HepG2 (cell line): ENCODE data around the gene GPATCH3. TPM values are rescaled to one million over a fixed set of nuclear protein-coding genes. Genes with fewer than 3 reads are reported as not detected.
A peak's percentile ranks its signal among the peaks of the same experiment; 100 is the strongest.

Experiments
- FLYWCH1 ChIP-seq: sonication (generic); formaldehyde crosslinking; IDR thresholded peaks from 2 replicates; pipeline ENCODE4 v1.8.1; 2023; ENCODE audit warnings: mild to moderate bottlenecking, missing genetic modification reagents
- FOXM1 ChIP-seq: sonication (generic); formaldehyde crosslinking; IDR thresholded peaks from 2 replicates; pipeline ENCODE4 v1.5.0; 2020; ENCODE audit warnings: missing genetic modification reagents
- GATAD1 ChIP-seq: IDR thresholded peaks from 2 replicates; pipeline ENCODE4 v1.6.1; 2016; ENCODE audit warnings: missing genetic modification reagents, missing compliant biosample characterization
- GFI1 ChIP-seq: sonication (generic); formaldehyde crosslinking; IDR thresholded peaks from 2 replicates; pipeline ENCODE4 v1.5.0; 2020; ENCODE audit warnings: missing genetic modification reagents, mild to moderate bottlenecking, borderline replicate concordance
- HHEX ChIP-seq: IDR thresholded peaks from 2 replicates; pipeline ENCODE4 v1.6.1; 2016; ENCODE audit warnings: control low read depth
- HNF4G ChIP-seq, 2 experiments: sonication (generic) in 1 of 2; formaldehyde crosslinking in 1 of 2; IDR thresholded peaks; 2 replicates each; pipeline versions ENCODE4 v1.4.0 to v1.6.1; 2011 to 2020; ENCODE audit warnings: borderline replicate concordance in 2 of 2, low read depth in 2 of 2, mild to moderate bottlenecking in 2 of 2, low read length in 1 of 2, missing genetic modification reagents in 1 of 2, moderate library complexity in 1 of 2
- KDM4B ChIP-seq: sonication (generic); formaldehyde crosslinking; IDR thresholded peaks from 2 replicates; pipeline ENCODE4 v1.4.0; 2020; ENCODE audit warnings: missing genetic modification reagents
- MED1 ChIP-seq: sonication (generic); formaldehyde crosslinking; IDR thresholded peaks from 2 replicates; pipeline ENCODE4 v1.4.0; 2020; ENCODE audit warnings: missing genetic modification reagents
- NR2F2 ChIP-seq: IDR thresholded peaks from 2 replicates; pipeline ENCODE4 v1.6.1; 2012; ENCODE audit warnings: low read depth, inconsistent platforms, borderline replicate concordance
- PHB2 ChIP-seq: fragments of 450-650 bp; IDR thresholded peaks from 2 replicates; pipeline ENCODE4 v1.6.1; 2018; ENCODE audit not compliant: partially characterized antibody
- POLR2AphosphoS2 ChIP-seq: IDR thresholded peaks from 2 replicates; pipeline ENCODE4 v1.6.1; 2011; ENCODE audit warnings: low read depth, low read length, improper control_type of control experiment
- PTBP1 ChIP-seq: fragments of 200-400 bp; formaldehyde crosslinking; IDR thresholded peaks from 2 replicates; pipeline ENCODE4 v1.6.1; 2018; ENCODE audit warnings: low read length, low read depth; ENCODE audit not compliant: poor library complexity, severe bottlenecking
- SRSF1 ChIP-seq: fragments of 200-400 bp; formaldehyde crosslinking; optimal IDR thresholded peaks from 2 replicates; pipeline ENCODE3; 2017; ENCODE audit warnings: mild to moderate bottlenecking, low read depth, low read length, moderate library complexity
- WIZ ChIP-seq: sonication (generic); formaldehyde crosslinking; IDR thresholded peaks from 2 replicates; pipeline ENCODE4 v1.5.1; 2020; ENCODE audit warnings: mild to moderate bottlenecking, missing genetic modification reagents
- ZIK1 ChIP-seq: sonication (generic); formaldehyde crosslinking; IDR thresholded peaks from 2 replicates; pipeline ENCODE4 v1.5.0; 2020; ENCODE audit warnings: mild to moderate bottlenecking, low read depth, missing genetic modification reagents, borderline replicate concordance
- ZNF205 ChIP-seq: IDR thresholded peaks from 2 replicates; pipeline ENCODE4 v1.6.1; 2018; ENCODE audit warnings: missing biosample characterization, missing genetic modification reagents
- ZNF263 ChIP-seq: sonication (generic); formaldehyde crosslinking; IDR thresholded peaks from 2 replicates; pipeline ENCODE4 v1.4.0; 2020; ENCODE audit warnings: missing genetic modification reagents
- ZNF713 ChIP-seq: sonication (generic); formaldehyde crosslinking; IDR thresholded peaks from 2 replicates; pipeline ENCODE4 v1.4.0; 2020; ENCODE audit warnings: mild to moderate bottlenecking, missing genetic modification reagents
- ZNF746 ChIP-seq: sonication (generic); formaldehyde crosslinking; IDR thresholded peaks from 2 replicates; pipeline ENCODE4 v1.8.0; 2022; ENCODE audit warnings: mild to moderate bottlenecking, missing genetic modification reagents
- ZNF790 ChIP-seq: sonication (generic); formaldehyde crosslinking; IDR thresholded peaks from 2 replicates; pipeline ENCODE4 v1.8.0; 2022; ENCODE audit warnings: missing genetic modification reagents, mild to moderate bottlenecking, borderline replicate concordance
- polyA plus RNA-seq, 8 experiments: library from polyadenylated mRNA; depleted of rRNA in 3 of 8; stranded (reverse) in 7 of 8; unstranded in 1 of 8; fragments of >200 nt; fragmentation: Illumina TruSeq in 4 of 8; extraction: Trizol in 4 of 8; gene quantifications; 2 replicates each; pipeline versions ENCODE4 v1.2.1 to v1.2.3, GENCODE V29; 2011 to 2016; ENCODE audit warnings: low read depth in 4 of 8, missing spikeins in 1 of 8, mixed read lengths in 1 of 8; ENCODE audit not compliant: insufficient read depth in 1 of 8
- total RNA-seq, 5 experiments: library from RNA; depleted of rRNA; stranded (reverse); fragments of >200 nt; fragmentation: Illumina TruSeq; extraction: Trizol; gene quantifications; 2 replicates each; pipeline ENCODE4 v1.2.3, GENCODE V29; 2016; ENCODE audit warnings: low read depth in 1 of 5
- TF ChIP-seq, protein P1 (sequence below): sonication (generic); formaldehyde crosslinking; IDR thresholded peaks from 2 replicates; pipeline ENCODE4 v1.4.0; 2020; ENCODE audit warnings: missing genetic modification reagents, borderline replicate concordance
- TF ChIP-seq, protein P2 (sequence below): fragments of 450-650 bp; IDR thresholded peaks from 2 replicates; pipeline ENCODE4 v1.6.1; 2017
- TF ChIP-seq, protein P3 (sequence below): sonication (generic); formaldehyde crosslinking; IDR thresholded peaks from 2 replicates; pipeline ENCODE4 v1.8.0; 2022; ENCODE audit warnings: missing genetic modification reagents, mild to moderate bottlenecking, inconsistent platforms, borderline replicate concordance
- TF ChIP-seq, protein P4 (sequence below): sonication (generic); formaldehyde crosslinking; IDR thresholded peaks from 2 replicates; pipeline ENCODE4 v1.8.1; 2023; ENCODE audit warnings: mild to moderate bottlenecking, missing genetic modification reagents
- TF ChIP-seq, protein P5 (sequence below): sonication (generic); formaldehyde crosslinking; IDR thresholded peaks from 2 replicates; pipeline ENCODE4 v1.4.0; 2020; ENCODE audit warnings: mild to moderate bottlenecking, missing genetic modification reagents

GPATCH3 gene
- total and polyA plus RNA-seq, 2 of the 13 experiments (the other 11 are each of a cell fraction or from before 2014, with no cell fraction given) = 8.3 to 11.0 TPM

DNA sequence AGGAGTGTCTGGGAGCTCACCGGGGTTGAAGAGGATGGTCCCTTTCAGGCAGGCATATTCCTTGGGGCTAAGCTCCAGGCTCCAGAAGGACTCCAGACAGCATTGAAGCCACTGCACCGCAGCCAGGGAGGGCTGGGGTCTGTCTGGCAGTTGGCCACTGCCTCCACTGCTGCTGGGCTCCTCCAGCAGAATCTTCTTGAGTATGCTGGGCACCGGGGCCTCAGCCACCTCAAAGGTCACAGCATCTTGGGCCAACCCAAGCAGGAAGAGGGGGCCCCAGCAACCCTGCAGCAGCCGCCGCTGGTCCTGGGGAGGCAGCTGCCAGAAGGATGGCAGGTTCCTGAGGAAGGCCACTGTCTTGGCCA, 13.1 kb upstream of the GPATCH3 start (continued):
- TF ChIP-seq, protein P1, sequence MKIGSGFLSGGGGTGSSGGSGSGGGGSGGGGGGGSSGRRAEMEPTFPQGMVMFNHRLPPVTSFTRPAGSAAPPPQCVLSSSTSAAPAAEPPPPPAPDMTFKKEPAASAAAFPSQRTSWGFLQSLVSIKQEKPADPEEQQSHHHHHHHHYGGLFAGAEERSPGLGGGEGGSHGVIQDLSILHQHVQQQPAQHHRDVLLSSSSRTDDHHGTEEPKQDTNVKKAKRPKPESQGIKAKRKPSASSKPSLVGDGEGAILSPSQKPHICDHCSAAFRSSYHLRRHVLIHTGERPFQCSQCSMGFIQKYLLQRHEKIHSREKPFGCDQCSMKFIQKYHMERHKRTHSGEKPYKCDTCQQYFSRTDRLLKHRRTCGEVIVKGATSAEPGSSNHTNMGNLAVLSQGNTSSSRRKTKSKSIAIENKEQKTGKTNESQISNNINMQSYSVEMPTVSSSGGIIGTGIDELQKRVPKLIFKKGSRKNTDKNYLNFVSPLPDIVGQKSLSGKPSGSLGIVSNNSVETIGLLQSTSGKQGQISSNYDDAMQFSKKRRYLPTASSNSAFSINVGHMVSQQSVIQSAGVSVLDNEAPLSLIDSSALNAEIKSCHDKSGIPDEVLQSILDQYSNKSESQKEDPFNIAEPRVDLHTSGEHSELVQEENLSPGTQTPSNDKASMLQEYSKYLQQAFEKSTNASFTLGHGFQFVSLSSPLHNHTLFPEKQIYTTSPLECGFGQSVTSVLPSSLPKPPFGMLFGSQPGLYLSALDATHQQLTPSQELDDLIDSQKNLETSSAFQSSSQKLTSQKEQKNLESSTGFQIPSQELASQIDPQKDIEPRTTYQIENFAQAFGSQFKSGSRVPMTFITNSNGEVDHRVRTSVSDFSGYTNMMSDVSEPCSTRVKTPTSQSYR (CRISPR knock-in tag) = no peak
- TF ChIP-seq, protein P2, sequence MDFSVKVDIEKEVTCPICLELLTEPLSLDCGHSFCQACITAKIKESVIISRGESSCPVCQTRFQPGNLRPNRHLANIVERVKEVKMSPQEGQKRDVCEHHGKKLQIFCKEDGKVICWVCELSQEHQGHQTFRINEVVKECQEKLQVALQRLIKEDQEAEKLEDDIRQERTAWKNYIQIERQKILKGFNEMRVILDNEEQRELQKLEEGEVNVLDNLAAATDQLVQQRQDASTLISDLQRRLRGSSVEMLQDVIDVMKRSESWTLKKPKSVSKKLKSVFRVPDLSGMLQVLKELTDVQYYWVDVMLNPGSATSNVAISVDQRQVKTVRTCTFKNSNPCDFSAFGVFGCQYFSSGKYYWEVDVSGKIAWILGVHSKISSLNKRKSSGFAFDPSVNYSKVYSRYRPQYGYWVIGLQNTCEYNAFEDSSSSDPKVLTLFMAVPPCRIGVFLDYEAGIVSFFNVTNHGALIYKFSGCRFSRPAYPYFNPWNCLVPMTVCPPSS = no peak
- TF ChIP-seq GFI1 (CRISPR knock-in tag) = no peak
- TF ChIP-seq HHEX (CRISPR knock-in tag) = no peak
- TF ChIP-seq ZNF790 = 0 out of 2 replicates have a peak, but pooled peaks have one; percentile 17
- no peak for TF ChIP-seq MED1 (CRISPR knock-in tag)
- TF ChIP-seq FLYWCH1 = no peak
- TF ChIP-seq PHB2 = no peak
- TF ChIP-seq, protein P3, sequence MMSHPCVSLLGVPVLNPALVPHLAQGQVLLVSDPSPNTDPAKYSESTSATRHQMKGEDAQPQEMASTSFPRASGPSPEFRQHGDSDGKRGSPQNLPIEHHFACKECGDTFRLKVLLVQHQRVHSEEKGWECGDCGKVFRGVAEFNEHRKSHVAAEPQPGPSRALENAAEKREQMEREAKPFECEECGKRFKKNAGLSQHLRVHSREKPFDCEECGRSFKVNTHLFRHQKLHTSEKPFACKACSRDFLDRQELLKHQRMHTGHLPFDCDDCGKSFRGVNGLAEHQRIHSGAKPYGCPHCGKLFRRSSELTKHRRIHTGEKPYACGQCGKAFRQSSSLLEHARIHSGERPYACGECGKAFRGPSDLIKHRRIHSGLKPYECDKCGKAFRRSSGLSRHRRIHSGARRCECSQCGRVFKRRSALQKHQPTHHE (CRISPR knock-in tag) = no peak
- no peak for TF ChIP-seq ZIK1 (CRISPR knock-in tag)
- TF ChIP-seq NR2F2 = no peak
- no peak for TF ChIP-seq ZNF205 (CRISPR knock-in tag)
- no peak for TF ChIP-seq ZNF263 (CRISPR knock-in tag)
- TF ChIP-seq FOXM1 (CRISPR knock-in tag) = no peak
- TF ChIP-seq, protein P4, sequence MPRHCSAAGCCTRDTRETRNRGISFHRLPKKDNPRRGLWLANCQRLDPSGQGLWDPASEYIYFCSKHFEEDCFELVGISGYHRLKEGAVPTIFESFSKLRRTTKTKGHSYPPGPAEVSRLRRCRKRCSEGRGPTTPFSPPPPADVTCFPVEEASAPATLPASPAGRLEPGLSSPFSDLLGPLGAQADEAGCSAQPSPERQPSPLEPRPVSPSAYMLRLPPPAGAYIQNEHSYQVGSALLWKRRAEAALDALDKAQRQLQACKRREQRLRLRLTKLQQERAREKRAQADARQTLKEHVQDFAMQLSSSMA = no peak
- no peak for TF ChIP-seq HNF4G (IDR thresholded peaks at IDR 0.05; ENCODE audit: borderline replicate concordance, low read depth, low read length)
- TF ChIP-seq HNF4G (CRISPR knock-in tag; IDR thresholded peaks at IDR 0.05; ENCODE audit: borderline replicate concordance, low read depth) = no peak
- TF ChIP-seq PTBP1 = no peak
- no peak for TF ChIP-seq SRSF1
- TF ChIP-seq ZNF713 = no peak
- TF ChIP-seq, protein P5, sequence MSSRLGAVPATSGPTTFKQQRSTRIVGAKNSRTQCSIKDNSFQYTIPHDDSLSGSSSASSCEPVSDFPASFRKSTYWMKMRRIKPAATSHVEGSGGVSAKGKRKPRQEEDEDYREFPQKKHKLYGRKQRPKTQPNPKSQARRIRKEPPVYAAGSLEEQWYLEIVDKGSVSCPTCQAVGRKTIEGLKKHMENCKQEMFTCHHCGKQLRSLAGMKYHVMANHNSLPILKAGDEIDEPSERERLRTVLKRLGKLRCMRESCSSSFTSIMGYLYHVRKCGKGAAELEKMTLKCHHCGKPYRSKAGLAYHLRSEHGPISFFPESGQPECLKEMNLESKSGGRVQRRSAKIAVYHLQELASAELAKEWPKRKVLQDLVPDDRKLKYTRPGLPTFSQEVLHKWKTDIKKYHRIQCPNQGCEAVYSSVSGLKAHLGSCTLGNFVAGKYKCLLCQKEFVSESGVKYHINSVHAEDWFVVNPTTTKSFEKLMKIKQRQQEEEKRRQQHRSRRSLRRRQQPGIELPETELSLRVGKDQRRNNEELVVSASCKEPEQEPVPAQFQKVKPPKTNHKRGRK (CRISPR knock-in tag) = no peak
- no peak for TF ChIP-seq WIZ
- TF ChIP-seq KDM4B (CRISPR knock-in tag) = no peak
- TF ChIP-seq POLR2AphosphoS2 = no peak
- TF ChIP-seq GATAD1 = no peak
- TF ChIP-seq ZNF746 (CRISPR knock-in tag) = no peak
